CD4-positive, alpha-beta T cell (primary cell): ENCODE measurements around the gene PPM1H. TPM values are rescaled to one million over a fixed set of nuclear protein-coding genes. Genes with fewer than 3 reads are reported as not detected.

Experiments
- ATAC-seq: fragments of 200-7000 bp; cut with Tn5 transposase; one replicate; pipeline ENCODE4 v1.10.0; 2022; ENCODE audit warnings: mild to moderate bottlenecking; ENCODE audit not compliant: poor library complexity
- CTCF ChIA-PET: fragments of 350-600 bp; sonication (Branson Sonifier 250); formaldehyde crosslinking; loops from one replicate; lab custom pipeline; 2021; ENCODE audit warnings: antibody characterized with exemption, inconsistent platforms; lab: Charles Lee
- POLR2A ChIA-PET: fragments of 350-600 bp; sonication (Branson Sonifier 250); formaldehyde crosslinking; loops from one replicate; lab custom pipeline; 2021; ENCODE audit warnings: antibody characterized with exemption, inconsistent platforms; lab: Charles Lee
- DNase-seq, 14 experiments: peaks; one replicate each; pipeline ENCODE4 v3.0.0-alpha.2; 2013 to 2020; ENCODE audit warnings: mixed read lengths in 2 of 14
- H3K27ac ChIP-seq, 2 donors: one replicate each; pipeline versions ENCODE4 v1.5.1 to v1.7.0; 2013; ENCODE audit warnings: low read length in 2 of 2, low read depth in 1 of 2, mild to moderate bottlenecking in 1 of 2
- H3K27me3 ChIP-seq, 2 experiments: 1 replicate in 1 of 2; 2 replicates in 1 of 2; pipeline versions ENCODE4 v1.6.1 to v1.7.0; 2013; ENCODE audit warnings: low read length in 2 of 2, control low read depth in 1 of 2, mild to moderate bottlenecking in 1 of 2, moderate library complexity in 1 of 2; ENCODE audit not compliant: insufficient read depth in 2 of 2, control insufficient read depth in 1 of 2
- H3K36me3 ChIP-seq: one replicate; pipeline ENCODE4 v1.6.1; 2013; ENCODE audit warnings: low read length, control low read depth; ENCODE audit not compliant: insufficient read depth
- H3K4me1 ChIP-seq: one replicate; pipeline ENCODE4 v1.6.1; 2013; ENCODE audit warnings: low read length, control low read depth; ENCODE audit not compliant: insufficient read depth
- H3K4me3 ChIP-seq: one replicate; pipeline ENCODE4 v1.5.1; 2013; ENCODE audit warnings: mild to moderate bottlenecking, low read length, moderate library complexity
- H3K9me3 ChIP-seq, 2 experiments: 1 replicate in 1 of 2; 2 replicates in 1 of 2; pipeline versions ENCODE4 v1.6.1 to v1.7.0; 2013; ENCODE audit warnings: low read length in 2 of 2, mild to moderate bottlenecking in 2 of 2, control low read depth in 1 of 2, moderate library complexity in 1 of 2; ENCODE audit not compliant: control insufficient read depth in 1 of 2, insufficient read depth in 1 of 2
- H3K27ac Mint-ChIP-seq: one replicate; pipeline ENCODE4 v1.8.0; 2020; ENCODE audit warnings: mixed read lengths
- H3K27me3 Mint-ChIP-seq: one replicate; pipeline ENCODE4 v1.8.0; 2021; ENCODE audit warnings: mixed read lengths
- H3K36me3 Mint-ChIP-seq: one replicate; pipeline ENCODE4 v1.8.0; 2021; ENCODE audit warnings: low read depth, mixed read lengths
- H3K4me1 Mint-ChIP-seq: one replicate; pipeline ENCODE4 v1.8.0; 2021; ENCODE audit warnings: low read depth, mixed read lengths
- H3K4me3 Mint-ChIP-seq: one replicate; pipeline ENCODE4 v1.8.0; 2020; ENCODE audit warnings: mild to moderate bottlenecking, mixed read lengths
- H3K9me3 Mint-ChIP-seq: one replicate; pipeline ENCODE4 v1.8.0; 2020; ENCODE audit warnings: mixed read lengths
- intact Hi-C, 2 experiments: fragments of 100-400 bp; cut with DNase I in 1 of 2; cut with micrococcal nuclease in 1 of 2; formaldehyde crosslinking; loops; one replicate each; pipeline versions ENCODE4 v1.15.1 to v1.9.0; 2023 to 2025; cut with DNase I, micrococcal nuclease
- total RNA-seq, 174 experiments: library from RNA in 2 of 174; stranded (reverse) in 2 of 174; gene quantifications; one replicate each; pipeline ENCODE4 v1.2.3 and lab custom pipeline; 2021 to 2026
- TF ChIP-seq, protein P1 (sequence below): fragments of 200-600 bp; IDR thresholded peaks from one replicate; pipeline ENCODE4 v1.8.0; 2022; ENCODE audit warnings: antibody characterized with exemption, mild to moderate bottlenecking

The PPM1H gene
- total RNA-seq, 2 experiments from 2014 or later: not detected

DNA sequence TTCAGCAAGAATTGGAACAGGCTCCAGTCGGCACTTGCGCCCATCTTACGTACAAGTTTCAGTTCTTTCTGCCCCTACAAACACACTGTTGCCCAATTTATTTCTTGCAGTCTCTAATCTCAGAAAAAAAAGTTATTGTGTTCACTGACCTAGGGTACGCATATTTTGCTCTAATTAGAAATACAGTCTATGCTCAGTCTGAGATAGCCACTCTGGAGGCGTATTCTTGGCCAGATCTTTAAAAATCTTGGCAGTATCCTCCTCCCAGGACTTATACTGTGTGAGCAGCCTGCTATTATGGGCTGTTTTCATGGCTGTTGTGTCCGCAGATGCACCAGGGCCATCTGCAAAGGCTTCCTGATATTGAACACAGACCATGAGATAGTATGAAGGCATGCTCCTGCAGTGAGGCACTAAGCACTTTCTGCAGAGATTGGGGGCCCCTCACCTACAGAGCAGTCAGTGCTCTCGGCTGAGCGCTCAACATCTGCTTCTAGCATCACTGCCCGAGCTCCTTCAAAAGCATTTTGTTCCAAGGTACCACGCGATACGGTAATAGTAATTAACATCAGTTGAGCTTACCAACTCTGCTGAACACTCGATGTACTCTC lies 57.9 kb downstream of the PPM1H start:
- H3K27me3 Mint-ChIP-seq: no peaks in the 10 kb centered on the region
- no peaks in the 10 kb centered on the region for H3K9me3 Mint-ChIP-seq
- no peaks in the 10 kb centered on the region for H3K4me1 Mint-ChIP-seq
- TF ChIP-seq, protein P1, sequence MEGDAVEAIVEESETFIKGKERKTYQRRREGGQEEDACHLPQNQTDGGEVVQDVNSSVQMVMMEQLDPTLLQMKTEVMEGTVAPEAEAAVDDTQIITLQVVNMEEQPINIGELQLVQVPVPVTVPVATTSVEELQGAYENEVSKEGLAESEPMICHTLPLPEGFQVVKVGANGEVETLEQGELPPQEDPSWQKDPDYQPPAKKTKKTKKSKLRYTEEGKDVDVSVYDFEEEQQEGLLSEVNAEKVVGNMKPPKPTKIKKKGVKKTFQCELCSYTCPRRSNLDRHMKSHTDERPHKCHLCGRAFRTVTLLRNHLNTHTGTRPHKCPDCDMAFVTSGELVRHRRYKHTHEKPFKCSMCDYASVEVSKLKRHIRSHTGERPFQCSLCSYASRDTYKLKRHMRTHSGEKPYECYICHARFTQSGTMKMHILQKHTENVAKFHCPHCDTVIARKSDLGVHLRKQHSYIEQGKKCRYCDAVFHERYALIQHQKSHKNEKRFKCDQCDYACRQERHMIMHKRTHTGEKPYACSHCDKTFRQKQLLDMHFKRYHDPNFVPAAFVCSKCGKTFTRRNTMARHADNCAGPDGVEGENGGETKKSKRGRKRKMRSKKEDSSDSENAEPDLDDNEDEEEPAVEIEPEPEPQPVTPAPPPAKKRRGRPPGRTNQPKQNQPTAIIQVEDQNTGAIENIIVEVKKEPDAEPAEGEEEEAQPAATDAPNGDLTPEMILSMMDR: no peak
- no peaks in the 10 kb centered on the region for H3K36me3 ChIP-seq
- H3K27me3 ChIP-seq: no peaks in the 10 kb centered on the region
- ChIA-PET POLR2A (no interaction called here), CTCF (no interaction called here)
- peaks cover 0 to 10% of the 10 kb centered on the region in 2 experiments for H3K9me3 ChIP-seq
- intact Hi-C loops: no loop called here
- no peak overlapping the region for H3K4me3 Mint-ChIP-seq
- H3K27ac ChIP-seq: no peak overlapping the region
- H3K4me1 ChIP-seq: no peaks in the 10 kb centered on the region
- no peak for DNase-seq
- H3K36me3 Mint-ChIP-seq: no peaks in the 10 kb centered on the region
- no peak overlapping the region for H3K27ac Mint-ChIP-seq
- no peak for ATAC-seq
- H3K4me3 ChIP-seq: no peak overlapping the region

DNA sequence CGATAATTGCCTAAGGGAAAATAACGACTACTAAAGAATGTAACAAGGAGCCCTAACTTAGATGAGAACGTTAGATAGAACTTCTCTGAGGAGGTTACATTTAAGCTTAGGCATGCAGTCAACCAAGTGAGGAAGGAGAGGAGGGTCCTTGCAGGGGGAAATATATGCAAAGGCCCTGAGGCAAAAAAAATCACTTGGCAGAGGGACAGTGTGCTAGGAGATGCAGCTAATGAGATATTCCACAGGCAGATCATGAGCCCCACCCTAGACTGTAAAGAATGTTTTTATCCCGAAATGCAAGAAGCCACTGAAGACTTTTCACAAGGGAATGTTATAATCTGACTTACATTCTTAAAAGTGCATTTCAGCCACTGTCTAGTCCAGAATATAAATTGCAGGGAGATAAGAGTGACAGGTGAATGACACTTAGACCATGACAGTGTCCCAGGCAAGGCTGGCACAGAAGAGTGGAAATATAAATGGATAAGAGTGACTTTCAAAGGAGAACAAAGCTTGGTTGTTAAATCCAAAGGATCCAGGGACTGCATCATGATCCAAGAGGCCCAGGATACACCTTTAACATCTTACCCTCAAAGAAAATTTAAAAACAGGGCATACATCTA lies 61.0 kb downstream of the PPM1H start:
- CTCF ChIA-PET: interaction anchor here (1.0 kb wide), 1 partner anchor 15 kb away, joined by 3 read pairs; no protein-coding TSS in a partner anchor

DNA sequence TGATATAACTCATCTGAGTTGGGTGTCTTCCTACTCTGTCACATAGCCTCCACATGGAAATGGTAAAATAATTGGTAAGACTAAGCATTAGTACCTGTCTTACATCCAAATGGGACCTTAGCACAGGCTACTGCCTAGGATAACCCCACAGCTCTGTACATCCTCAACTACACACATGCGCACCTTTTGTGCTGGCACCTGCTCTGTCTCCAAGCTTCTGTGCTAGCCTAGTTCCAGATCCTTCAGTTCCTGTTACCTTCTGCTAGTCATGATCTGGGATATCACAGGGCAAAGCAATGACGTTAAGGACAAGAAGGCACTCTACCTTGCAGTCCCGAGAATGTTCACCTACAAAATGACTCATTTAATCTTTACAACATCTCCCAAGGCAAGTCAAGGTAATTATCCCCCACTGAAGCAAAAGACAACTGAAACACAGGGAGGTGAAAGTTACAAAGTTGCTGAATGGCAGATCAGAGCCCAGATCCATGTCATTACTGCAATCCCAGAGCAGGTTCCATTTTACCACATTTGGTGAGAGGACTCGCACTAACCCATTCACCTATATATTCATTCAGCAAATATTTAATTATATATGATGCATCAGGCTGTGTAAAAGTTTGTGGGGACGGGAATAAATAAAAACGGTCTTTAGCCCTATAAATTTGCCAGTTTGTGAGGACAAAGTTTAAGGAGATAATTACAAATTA lies 61.7 kb downstream of the PPM1H start:
- Mint-ChIP-seq H3K9me3 (no peaks in the 10 kb centered on the region), H3K4me1 (no peaks in the 10 kb centered on the region), H3K27ac (no peak overlapping the region), H3K27me3 (peaks cover 6% of the 10 kb centered on the region), H3K4me3 (no peak overlapping the region), H3K36me3 (no peaks in the 10 kb centered on the region)
- no peaks in the 10 kb centered on the region for H3K4me1 ChIP-seq
- peaks cover 0 to 5% of the 10 kb centered on the region in 2 experiments for H3K9me3 ChIP-seq
- TF ChIP-seq, protein P1: no peak
- no peaks in the 10 kb centered on the region for H3K36me3 ChIP-seq
- H3K27me3 ChIP-seq: peaks cover 0 to 5% of the 10 kb centered on the region in 2 experiments
- no peak overlapping the region for H3K27ac ChIP-seq
- ChIA-PET POLR2A (no interaction called here), CTCF (no interaction called here)
- ATAC-seq (no peak), DNase-seq (no peak)
- no peak overlapping the region for H3K4me3 ChIP-seq
- intact Hi-C loops: no loop called here

More for the DNA sequence above, 61.0 kb downstream of the PPM1H start:
- H3K36me3 Mint-ChIP-seq: no peaks in the 10 kb centered on the region
- Histone ChIP-seq H3K4me3 (no peak overlapping the region), H3K4me1 (no peaks in the 10 kb centered on the region), H3K27ac (no peak overlapping the region), H3K9me3 (peaks cover 0 to 10% of the 10 kb centered on the region in 2 experiments), H3K36me3 (no peaks in the 10 kb centered on the region), H3K27me3 (no peaks in the 10 kb centered on the region)
- no peak overlapping the region for H3K4me3 Mint-ChIP-seq
- DNase-seq (no peak), ATAC-seq (no peak)
- peaks cover 6% of the 10 kb centered on the region for H3K27me3 Mint-ChIP-seq
- POLR2A ChIA-PET: no interaction called here
- no peaks in the 10 kb centered on the region for H3K4me1 Mint-ChIP-seq
- TF ChIP-seq, protein P1: no peak
- intact Hi-C loops: no loop called here
- no peak overlapping the region for H3K27ac Mint-ChIP-seq
- no peaks in the 10 kb centered on the region for H3K9me3 Mint-ChIP-seq
